RPMI7951 (cell line): ENCODE results near the gene NHLH2. TPM values are rescaled to one million over a fixed set of nuclear protein-coding genes. Genes with fewer than 3 reads are reported as not detected.

Experiments
- DNase-seq: peaks from one replicate; pipeline ENCODE4 v3.0.0-alpha.2; 2012; ENCODE audit warnings: low read depth
- total RNA-seq: library from RNA; depleted of rRNA; stranded (reverse); fragments of >200 nt; shearing (Covaris generic); gene quantifications from 2 replicates; pipeline ENCODE4 v1.2.3, GENCODE V29; 2014; rRNA removed

Gene NHLH2
- total RNA-seq, 1 experiment from 2014 or later = not detected

DNA sequence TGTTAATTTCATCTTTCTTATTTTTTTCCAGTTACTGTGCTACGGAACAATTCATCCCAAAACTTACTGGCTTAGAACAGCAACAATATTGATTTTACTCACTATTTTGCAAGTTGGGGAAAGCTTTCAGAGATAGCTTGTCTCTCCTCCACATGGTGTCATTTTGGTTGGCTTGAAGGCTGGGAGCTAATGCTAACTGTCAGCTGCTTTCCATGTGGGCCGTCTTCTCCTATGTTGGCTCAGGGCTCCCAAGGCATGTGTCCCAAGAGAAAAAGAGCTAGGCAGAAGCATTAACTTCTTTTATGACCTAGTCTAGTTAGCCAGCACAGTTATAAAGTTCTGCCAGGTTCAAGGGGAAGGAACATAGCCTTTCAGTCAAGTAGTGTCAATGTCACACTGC, 38.5 kb downstream of the NHLH2 start:
- no peak for DNase-seq

DNA sequence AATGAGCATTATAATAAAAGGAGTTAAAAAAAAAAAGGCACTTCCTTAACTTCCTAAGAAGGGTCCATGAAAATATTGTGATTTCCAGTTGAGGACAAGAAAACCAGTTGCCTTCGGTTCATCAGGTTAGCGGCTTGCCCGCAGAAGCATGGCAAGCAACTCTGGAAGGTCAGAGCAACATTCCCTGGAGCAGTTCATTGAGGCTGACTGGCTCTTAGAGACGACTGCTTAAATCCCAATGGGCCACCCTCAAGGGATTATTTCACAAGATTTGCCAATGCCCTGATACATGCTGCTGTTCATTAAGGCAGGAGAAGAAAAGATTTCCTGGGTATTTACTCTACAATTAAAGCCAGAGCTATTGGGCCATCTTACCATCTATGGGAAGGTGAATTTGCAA, 43.4 kb downstream of the NHLH2 start:
- no peak for DNase-seq

DNA sequence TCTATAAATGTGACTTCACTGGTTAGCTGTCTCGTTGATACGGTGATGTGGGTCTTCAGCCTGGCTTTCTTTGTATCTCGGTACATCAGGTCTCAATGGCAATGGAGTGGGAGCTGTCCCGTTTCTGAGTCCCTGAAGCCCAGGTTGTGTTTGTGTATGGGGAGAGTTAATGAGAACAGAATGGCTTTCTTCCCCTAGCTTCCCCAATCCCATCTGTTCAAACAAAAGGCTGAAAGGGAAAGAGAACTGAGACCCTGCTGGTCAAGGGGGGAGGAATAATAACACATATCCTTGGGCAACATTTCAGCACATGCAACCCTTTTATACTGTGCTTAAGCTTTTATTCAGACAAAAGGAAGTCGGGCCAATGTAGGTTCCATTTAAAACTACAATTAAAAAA, 44.0 kb downstream of the NHLH2 start:
- DNase-seq = no peak

DNA sequence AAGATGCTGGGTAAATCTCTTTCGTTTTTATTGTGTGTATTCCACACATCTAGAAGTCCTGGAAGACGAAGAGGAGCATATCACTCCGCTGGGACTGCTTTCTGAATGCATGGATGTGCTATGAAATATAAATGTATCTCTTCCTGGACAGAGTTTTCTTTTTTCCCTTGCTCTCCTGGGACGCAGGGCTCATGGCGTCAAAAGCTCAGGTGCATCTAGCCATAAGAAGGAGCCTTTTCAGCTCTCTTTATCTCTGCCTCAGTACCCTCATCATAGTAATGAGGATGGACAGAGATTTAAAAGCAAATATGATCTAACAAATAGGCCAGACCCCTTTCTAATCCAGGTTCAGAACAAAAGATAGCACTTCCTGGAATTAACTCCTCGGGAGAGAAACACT, 44.9 kb downstream of the NHLH2 start:
- DNase-seq = no peak

DNA sequence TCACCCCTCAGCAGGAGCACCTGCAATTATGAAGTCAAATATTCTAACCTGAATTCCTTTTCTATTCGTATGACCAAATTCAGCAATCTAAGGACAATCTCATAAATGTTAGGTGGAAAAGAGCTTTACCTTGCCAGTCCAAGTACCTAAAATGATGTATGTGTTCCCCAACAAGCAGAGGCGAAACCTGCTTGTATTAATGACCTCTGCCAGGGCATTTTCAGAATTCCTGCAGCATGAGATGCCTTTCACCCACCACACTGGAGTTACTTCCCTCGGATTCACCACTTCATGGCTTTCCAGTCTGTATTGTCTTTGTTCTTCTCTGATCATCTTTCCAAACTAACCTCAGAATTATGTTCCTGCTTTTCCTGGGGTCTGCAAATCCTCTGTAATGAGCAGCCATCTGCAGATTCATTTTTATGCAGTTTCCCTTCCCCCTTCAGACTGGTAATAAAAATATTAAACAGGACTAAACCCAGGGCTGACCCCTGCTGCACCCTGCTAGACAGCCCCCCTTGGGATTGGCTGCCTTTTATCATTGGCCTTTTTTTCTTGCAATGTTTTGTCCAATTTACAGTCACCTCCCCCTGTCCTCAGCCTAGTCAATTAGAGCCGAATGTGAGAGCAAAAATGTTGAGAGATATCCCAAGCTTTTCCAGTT, 45.8 kb downstream of the NHLH2 start:
- DNase-seq = no peak

DNA sequence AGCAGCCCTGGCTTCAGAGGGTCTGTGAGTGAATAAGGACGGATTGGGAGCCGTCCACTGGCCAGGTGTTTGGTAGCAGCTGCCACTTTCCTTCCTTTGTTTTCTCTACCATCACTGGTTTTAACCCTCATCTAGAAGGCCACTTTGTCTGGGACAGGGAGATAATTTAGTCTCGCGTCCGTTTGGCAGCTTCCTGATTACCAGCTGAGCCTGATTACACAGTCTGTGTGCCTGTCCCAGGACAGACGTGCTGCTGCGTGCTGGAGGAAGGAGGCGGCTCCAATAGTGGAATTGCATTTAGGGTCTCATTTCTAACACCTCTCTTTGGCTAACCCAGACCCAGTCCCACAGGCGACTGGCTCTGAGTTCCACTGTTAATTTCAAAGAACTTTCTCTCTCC, 47.8 kb downstream of the NHLH2 start:
- DNase-seq = no peak

DNA sequence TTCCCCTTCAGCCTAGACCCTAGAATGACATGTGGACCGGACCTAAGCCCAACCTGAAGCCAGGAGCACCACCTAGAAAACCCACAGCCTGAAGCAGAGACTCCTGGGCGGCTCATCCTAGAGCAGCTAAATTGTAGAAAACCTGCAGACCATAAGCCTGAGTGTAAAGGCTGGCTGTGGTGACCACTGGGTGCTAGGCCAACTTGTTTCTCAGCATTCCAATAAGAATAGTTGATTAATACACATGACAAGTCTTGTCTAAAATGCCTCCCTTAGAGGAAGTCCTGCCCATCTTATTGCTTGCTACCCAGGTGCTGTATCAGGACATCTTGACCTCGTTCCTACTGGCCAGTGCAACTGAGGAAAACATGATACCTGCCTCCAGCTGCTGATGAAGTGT, 49.1 kb downstream of the NHLH2 start:
- DNase-seq = no peak

DNA sequence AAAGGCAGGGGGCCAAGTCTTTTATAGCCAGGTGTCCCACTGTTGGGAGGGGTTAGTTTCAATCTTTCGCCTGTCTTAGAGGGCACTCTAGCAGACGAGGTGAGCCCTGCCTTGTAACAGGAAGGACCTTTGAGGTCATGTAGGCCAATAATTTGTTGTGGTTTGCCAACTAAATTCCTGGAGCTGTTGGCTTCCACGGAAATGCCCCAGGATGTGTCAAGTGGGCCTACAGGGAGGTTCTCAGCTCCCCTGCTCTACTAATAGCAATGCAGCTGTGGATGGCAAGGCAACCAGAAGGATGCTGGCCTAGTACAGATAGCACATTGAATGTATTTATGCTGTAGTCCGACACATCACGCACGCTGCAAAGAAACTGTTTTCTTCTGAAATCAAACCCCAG, 50.1 kb downstream of the NHLH2 start:
- DNase-seq = no peak

DNA sequence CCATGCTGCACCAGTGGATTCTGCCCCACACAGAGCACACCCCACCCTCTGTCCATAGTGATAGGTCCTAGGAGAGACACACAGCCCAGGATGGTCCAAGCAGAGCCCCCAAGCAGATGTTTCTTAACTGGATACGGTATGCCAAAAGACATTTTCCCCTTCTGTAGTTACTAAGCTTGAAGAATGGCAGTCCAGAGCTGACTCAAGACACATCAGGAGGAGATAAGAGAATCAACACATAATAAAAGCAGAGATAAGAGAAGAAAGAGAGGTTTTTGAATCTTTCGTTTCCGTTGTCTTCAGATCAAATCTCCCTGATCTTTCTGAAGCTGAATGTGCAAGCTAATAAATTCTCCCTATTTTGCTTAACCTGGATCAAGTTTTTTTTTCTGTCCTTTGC, 50.6 kb downstream of the NHLH2 start:
- no peak for DNase-seq

Other genes starting within 250 kb of the NHLH2 start
- gene VANGL1, start 199.2 kb downstream of the NHLH2 start, total RNA-seq = 21.0 and 21.9 TPM in 2 replicates
- gene CASQ2, start 72.4 kb downstream of the NHLH2 start, total RNA-seq = not detected in 2 replicates
- gene SLC22A15, start 135.4 kb upstream of the NHLH2 start, total RNA-seq = 0.20 and 0.60 TPM in 2 replicates